IPS-18a (cell line): ENCODE results near the gene POLR3GL.

Experiments
- H3K27ac ChIP-seq: one replicate; pipeline ENCODE4 v1.5.1; 2013; ENCODE audit warnings: low read length
- H3K27me3 ChIP-seq: one replicate; pipeline ENCODE4 v1.6.1; 2013; ENCODE audit warnings: mild to moderate bottlenecking, low read length; ENCODE audit not compliant: control insufficient read depth, insufficient read depth
- H3K36me3 ChIP-seq: one replicate; pipeline ENCODE4 v1.6.1; 2013; ENCODE audit warnings: low read depth, low read length; ENCODE audit not compliant: control insufficient read depth
- H3K4me1 ChIP-seq: one replicate; pipeline ENCODE4 v1.6.1; 2013; ENCODE audit warnings: low read depth, low read length; ENCODE audit not compliant: control insufficient read depth
- H3K4me3 ChIP-seq: one replicate; pipeline ENCODE4 v1.5.1; 2013; ENCODE audit warnings: low read length
- H3K9ac ChIP-seq: one replicate; pipeline ENCODE4 v1.6.1; 2013; ENCODE audit warnings: mild to moderate bottlenecking, low read length, moderate library complexity
- H3K9me3 ChIP-seq: one replicate; pipeline ENCODE4 v1.6.1; 2013; ENCODE audit warnings: low read depth, low read length; ENCODE audit not compliant: control insufficient read depth

The POLR3GL gene

DNA sequence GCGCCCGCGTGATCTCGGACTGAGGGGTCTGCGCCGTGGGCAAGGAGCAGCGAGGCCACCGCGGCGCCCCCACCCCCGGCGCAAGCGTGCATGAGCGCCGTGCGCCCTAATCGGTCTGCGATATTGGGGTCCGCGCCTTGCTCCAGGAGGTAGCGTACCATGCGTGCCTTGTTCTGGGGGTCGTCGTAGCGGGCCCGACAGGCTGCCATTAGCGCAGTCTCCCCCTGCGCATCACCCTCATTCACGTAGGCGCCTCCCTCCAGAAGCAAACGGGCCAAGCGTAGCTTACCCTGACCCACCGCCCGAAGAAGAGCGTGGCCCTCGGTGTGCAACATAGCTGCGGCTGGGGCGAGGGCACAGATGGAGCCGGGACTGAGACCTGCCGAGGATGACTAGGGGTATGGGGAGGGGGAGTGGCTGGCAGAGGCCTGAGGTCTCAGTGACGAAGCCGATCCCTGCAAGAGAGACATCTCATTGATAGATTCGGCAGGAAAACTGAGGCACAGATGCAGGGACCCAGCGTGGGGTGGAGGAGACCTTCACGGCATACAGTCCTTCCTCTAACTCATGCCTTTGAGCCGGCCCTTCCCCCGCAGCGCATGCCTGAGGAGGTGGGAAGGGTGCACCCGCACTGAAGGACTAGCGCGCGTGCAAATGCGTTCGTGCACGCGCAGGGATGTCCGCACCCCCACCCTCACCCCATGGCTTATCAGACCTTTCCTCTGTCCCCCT, 2.9 kb upstream of the POLR3GL start:
- Histone ChIP-seq H3K9me3 (no peaks in the 10 kb centered on the region), H3K4me3 (peak overlapping the region; percentile 84), H3K9ac (peak overlapping the region; percentile 6), H3K27ac (no peak overlapping the region), H3K27me3 (peaks cover 67% of the 10 kb centered on the region), H3K4me1 (peaks cover 23% of the 10 kb centered on the region), H3K36me3 (no peaks in the 10 kb centered on the region)

DNA sequence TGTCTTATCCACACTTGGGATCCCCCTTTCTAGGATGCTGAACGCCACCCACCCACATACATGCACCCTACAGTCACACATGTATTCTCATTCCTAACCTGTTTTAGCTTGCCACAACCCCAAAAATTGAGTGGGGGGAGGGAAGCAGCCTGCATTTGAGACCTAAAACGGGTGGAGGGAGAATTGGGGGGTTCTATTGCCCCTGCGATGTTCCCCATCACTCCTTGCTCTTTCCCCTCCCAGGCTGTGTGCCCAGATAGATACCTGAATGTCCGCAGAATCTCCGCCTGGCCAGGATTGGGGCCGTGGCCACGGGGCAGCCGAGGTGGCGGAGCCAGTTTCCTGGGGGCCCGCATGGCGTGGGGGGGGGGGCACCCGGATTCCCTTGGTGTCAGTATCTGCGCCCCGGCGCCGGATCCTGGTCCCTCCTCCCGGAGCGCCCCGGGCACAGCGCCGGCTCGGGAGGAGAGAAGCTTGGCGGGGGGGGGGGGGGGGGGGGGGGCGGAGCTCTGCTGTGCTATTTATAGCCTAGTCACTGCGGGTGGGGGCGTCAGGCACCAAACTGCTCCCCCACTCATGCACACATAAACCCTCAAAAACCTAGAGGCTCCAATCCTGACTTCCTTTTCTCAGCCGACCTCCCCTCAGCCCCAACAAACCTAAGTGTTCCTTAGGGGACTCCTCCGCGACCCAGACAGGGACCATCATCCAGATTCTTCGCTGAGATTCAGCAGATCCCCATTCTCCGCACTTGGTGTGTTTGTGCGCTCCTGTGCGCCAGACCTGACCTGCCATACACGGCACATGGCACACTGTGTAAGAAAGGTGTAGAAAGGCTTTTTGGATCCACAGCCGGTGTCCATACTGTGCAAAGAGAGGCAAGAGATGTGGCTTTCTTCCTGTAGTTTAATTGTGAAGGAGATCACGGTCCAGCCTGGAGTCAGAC, 2.1 kb upstream of the POLR3GL start:
- Histone ChIP-seq H3K27me3 (peaks cover 59% of the 10 kb centered on the region), H3K9me3 (no peaks in the 10 kb centered on the region), H3K9ac (no peak overlapping the region), H3K4me1 (peaks cover 16% of the 10 kb centered on the region), H3K4me3 (peak overlapping the region; percentile 84), H3K36me3 (no peaks in the 10 kb centered on the region), H3K27ac (no peak overlapping the region)

DNA sequence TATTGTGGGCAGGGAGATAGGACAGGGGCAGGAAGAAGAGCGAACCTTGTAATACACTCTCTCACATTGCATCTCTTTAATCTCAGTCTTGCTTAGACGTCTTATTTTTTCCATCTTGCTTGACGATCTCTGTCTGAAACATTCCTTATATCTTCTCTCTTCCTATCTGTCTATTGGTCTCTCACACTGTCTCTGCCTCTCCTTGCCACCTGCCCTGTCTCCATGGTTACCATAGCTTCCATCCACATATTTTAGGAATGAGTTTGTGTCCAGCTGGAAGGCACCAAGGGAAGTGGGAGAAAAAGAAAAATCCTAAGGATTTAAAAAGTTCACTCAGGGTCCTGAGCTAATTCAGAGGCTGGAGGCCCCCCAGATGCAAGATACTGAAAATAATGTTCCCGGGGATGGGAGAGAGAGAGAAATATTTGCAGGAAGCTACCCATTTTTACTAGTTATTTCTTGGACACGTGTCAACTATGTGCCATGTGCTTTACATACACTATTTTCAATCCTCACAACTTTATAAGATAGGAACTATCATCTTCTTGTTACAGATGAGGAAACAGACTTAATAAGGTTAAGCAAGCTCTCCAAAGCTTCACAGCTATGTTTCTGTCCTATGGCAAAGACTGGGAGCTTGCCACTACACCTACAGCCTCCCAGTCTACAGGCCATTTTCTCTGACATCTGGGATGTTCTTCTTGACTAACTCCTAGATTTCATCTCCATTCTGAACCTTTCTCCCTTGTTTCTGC, 1.0 kb upstream of the POLR3GL start:
- H3K27me3 ChIP-seq = peaks cover 55% of the 10 kb centered on the region
- no peak overlapping the region for H3K9ac ChIP-seq
- H3K4me3 ChIP-seq = peak overlapping the region; percentile 71
- H3K9me3 ChIP-seq = no peaks in the 10 kb centered on the region
- no peaks in the 10 kb centered on the region for H3K36me3 ChIP-seq
- peaks cover 11% of the 10 kb centered on the region for H3K4me1 ChIP-seq
- H3K27ac ChIP-seq = no peak overlapping the region

DNA sequence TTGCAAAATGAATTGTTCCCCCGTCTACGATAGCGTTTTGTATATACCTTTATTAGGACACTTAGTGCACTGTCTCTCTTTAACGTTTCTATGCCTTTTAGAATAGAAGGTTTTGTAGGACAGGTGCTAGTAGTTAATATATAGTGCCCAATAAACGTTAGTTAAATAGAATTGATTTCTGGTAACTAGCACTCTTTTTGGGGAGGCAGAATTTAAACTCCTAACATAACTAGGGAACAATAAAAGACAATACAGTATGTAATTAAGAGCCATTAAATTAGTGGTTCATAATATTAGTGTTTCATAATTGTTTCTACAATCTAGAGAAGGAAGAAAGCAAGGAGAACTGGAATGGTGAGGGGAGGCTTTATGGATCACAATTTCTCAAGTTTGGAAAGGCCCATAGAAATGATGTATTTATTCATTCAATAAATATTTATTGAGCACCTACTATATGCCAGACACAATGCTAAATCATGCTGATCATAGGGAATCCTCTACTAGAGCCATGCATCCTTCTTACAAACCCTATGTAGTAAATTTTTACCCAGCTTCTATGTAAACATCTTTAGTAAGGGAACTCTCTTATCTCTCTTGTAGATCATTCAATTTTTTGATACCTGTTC, 742 bp downstream of the POLR3GL start:
- peaks cover 37% of the 10 kb centered on the region for H3K27me3 ChIP-seq
- H3K9ac ChIP-seq = peak overlapping the region; percentile 8
- H3K27ac ChIP-seq = no peak overlapping the region
- peak overlapping the region; percentile 71 for H3K4me3 ChIP-seq
- H3K36me3 ChIP-seq = no peaks in the 10 kb centered on the region
- H3K4me1 ChIP-seq = peaks cover 11% of the 10 kb centered on the region
- no peaks in the 10 kb centered on the region for H3K9me3 ChIP-seq

DNA sequence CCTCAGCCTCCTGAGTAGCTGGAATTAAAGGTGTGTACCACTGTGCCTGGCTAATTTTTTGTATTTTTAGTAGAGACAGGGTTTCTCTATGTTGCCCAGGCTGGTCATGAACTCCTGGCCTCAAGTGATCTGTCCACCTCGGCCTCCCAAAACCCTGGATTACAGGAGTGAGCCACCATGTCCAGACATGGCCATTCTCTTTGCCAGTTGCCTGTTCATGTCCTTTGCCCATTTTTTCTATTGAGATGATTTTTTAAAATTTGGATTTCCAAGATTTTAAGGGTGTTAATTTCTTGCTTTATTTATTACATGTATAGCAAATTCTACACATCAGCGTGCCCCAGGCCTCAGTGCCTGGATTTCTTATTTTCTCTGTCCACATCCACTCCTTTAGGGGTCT, 2.8 kb downstream of the POLR3GL start:
- H3K27ac ChIP-seq = no peak overlapping the region

DNA sequence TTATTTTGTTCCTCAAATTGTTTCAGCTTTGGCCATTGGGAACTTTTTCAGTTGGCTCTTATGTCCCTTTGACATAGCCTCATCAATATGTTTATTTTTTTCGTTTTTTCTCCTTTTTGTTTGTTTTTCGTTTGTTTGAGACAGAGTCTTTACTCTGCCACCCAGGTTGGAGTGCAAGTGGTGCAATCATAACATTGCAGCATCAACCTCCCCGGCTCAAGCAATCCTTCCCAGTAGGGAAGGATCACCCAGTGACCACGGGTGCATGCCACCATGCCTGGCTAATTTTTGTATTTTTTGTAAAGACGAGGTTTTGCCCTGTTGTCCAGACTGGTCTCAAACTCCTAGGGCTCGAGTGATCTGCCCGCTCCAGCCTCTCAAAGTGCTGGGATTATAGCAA, 8.1 kb downstream of the POLR3GL start:
- H3K27me3 ChIP-seq = no peaks in the 10 kb centered on the region
- H3K4me3 ChIP-seq = no peak overlapping the region
- no peaks in the 10 kb centered on the region for H3K9me3 ChIP-seq
- H3K4me1 ChIP-seq = peaks cover 4% of the 10 kb centered on the region
- H3K27ac ChIP-seq = no peak overlapping the region
- H3K36me3 ChIP-seq = no peaks in the 10 kb centered on the region
- H3K9ac ChIP-seq = no peak overlapping the region

More for the DNA sequence above, 2.8 kb downstream of the POLR3GL start:
- Histone ChIP-seq H3K9ac (no peak overlapping the region), H3K9me3 (no peaks in the 10 kb centered on the region), H3K27me3 (peaks cover 20% of the 10 kb centered on the region), H3K36me3 (no peaks in the 10 kb centered on the region), H3K4me3 (no peak overlapping the region), H3K4me1 (peaks cover 11% of the 10 kb centered on the region)

DNA sequence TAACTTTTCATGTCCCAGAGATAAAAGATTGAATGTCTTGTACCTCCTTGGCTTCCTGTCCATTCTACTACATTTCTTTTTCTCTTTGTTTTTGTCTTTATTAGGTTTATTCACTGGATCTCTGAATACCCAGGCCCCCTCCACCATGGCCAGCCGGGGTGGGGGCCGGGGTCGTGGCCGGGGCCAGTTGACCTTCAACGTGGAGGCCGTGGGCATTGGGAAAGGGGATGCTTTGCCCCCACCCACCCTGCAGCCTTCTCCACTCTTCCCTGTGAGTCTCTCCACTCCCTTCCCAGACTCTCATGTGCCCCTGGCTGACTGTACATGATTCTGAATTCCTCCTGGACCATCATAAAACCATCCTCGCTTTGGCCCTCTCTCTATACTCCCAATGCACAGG, 10.2 kb downstream of the POLR3GL start:
- no peak overlapping the region for H3K4me3 ChIP-seq
- H3K27ac ChIP-seq = no peak overlapping the region
- no peaks in the 10 kb centered on the region for H3K36me3 ChIP-seq
- no peaks in the 10 kb centered on the region for H3K27me3 ChIP-seq
- H3K9ac ChIP-seq = no peak overlapping the region
- H3K9me3 ChIP-seq = no peaks in the 10 kb centered on the region
- peaks cover 21% of the 10 kb centered on the region for H3K4me1 ChIP-seq

DNA sequence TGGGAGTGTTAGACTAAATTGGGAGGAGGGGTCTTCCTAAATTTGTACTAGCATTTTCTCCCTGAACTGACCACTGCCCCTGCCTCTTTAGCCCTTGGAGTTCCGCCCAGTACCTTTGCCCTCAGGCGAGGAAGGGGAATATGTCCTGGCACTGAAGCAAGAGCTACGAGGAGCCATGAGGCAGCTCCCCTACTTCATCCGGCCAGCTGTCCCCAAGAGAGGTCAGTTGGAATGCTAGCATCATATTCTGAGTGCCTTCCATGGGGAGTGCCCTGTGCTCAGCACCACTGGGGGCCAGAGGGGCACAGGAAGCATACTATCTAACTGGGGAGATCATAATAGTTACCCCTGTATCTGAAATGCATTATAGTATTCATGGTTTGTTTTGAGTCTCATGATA, 10.7 kb downstream of the POLR3GL start:
- H3K27ac ChIP-seq = no peak overlapping the region
- peaks cover 21% of the 10 kb centered on the region for H3K4me1 ChIP-seq
- no peaks in the 10 kb centered on the region for H3K27me3 ChIP-seq
- H3K9me3 ChIP-seq = no peaks in the 10 kb centered on the region
- H3K4me3 ChIP-seq = no peak overlapping the region
- no peak overlapping the region for H3K9ac ChIP-seq
- no peaks in the 10 kb centered on the region for H3K36me3 ChIP-seq

DNA sequence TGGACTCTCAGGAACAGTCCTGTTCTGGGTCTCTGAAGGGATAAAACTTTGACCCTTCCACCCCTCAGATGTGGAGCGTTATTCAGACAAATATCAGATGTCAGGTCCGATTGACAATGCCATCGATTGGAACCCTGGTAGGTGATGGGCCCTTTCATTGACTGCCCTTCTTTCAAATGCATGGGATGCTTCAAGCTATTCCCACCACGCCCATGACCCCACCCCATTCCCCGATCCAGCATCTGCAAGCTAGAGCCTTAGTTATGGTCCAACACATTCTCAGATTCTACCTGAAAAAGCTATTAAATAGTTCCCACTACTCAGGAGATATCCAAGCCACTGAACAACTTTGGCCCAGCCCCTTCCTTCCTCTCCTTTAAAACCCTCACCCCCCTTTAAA, 12.5 kb downstream of the POLR3GL start:
- Histone ChIP-seq H3K9ac (no peak overlapping the region), H3K36me3 (no peaks in the 10 kb centered on the region), H3K4me3 (no peak overlapping the region), H3K9me3 (no peaks in the 10 kb centered on the region), H3K27ac (no peak overlapping the region), H3K27me3 (no peaks in the 10 kb centered on the region), H3K4me1 (peaks cover 21% of the 10 kb centered on the region)

DNA sequence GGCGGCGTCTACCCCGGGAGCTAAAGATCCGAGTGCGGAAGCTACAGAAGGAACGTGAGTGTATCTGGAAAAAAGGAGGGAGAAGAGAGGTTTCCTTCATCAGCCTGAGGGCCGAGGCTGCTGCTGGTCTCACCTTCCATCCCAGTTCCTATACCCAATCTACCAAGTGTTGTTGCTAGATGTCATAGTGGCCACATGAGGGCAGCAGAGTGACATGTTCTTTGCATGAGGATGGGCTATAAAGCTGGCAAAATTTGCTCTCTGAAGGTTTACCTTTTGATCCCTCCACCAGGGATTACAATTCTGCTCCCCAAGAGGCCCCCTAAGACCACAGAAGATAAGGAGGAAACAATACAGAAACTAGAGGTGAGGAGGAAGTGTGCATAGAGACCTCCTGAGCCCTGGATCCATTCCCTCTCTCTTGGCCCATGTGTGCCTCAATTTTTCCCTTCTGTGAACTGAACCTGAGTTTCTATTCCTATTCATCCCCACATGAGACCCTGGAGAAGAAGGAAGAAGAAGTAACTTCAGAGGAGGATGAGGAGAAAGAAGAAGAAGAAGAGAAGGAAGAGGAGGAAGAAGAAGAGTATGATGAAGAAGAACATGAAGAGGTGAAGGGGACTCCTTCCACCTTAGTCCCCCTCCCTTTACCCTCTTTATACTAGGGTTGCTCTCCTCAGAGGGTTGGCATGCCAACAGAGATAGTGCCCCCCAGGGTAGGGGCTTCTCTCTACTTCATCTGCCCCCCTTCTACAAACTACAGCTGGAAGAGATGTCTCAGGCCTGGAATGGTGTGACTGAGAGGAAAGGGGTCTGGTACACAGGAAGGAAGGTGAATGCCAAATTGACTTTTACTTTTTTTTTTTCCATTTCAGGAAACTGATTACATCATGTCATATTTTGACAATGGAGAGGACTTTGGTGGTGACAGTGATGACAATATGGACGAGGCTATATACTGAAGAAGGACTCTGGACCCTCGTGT, 13.3 kb downstream of the POLR3GL start:
- Histone ChIP-seq H3K9me3 (no peaks in the 10 kb centered on the region), H3K9ac (peak overlapping the region; percentile 67), H3K4me1 (peaks cover 21% of the 10 kb centered on the region), H3K27ac (no peak overlapping the region), H3K27me3 (no peaks in the 10 kb centered on the region), H3K4me3 (peak overlapping the region; percentile 53), H3K36me3 (no peaks in the 10 kb centered on the region)
